Measurements from ENCODE around the gene PSMD5.

Gene PSMD5

DNA sequence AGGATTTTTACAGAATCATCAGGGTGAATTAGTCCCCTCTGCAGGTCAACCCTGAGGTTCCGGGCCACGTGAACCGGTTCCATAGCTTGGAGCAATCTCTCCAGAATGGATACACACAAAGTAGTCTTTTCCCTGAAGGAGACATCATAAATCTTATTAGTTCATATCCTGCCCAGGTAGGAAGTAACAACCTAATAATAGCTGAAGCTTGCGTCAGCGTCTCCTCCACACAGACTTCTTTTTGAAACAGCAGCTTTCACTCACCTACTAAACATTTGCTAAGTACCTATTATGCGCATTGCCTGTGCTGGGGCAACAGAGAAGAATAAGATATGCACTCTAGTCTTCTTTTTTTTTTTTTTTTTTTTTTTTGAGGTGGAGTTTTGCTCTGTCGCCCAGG, 9.4 kb downstream of the PSMD5 start:
- Histone ChIP-seq H3K9me3 (ENCODE audit: insufficient read depth, low read length, severe bottlenecking) (no peaks in the 10 kb centered on the region), H3K27ac (ENCODE audit: low read length) (no peak overlapping the region), H3K4me2 (ENCODE audit: insufficient read depth, low read length) (no peak overlapping the region), H3K27me3 (ENCODE audit: insufficient read depth, low read length, poor library complexity) (no peaks in the 10 kb centered on the region), H3K79me2 (ENCODE audit: insufficient read depth, low read length) (peaks cover 21% of the 10 kb centered on the region), H3K36me3 (ENCODE audit: insufficient read depth, low read length) (peaks cover 54% of the 10 kb centered on the region), H3K4me3 (ENCODE audit: low read depth in 1 of 2, low read length in 2 of 2) (no peak overlapping the region), H2AFZ (ENCODE audit: low read depth, low read length) (no peak overlapping the region), H3K4me1 (ENCODE audit: insufficient read depth, low read length) (no peaks in the 10 kb centered on the region), H4K20me1 (ENCODE audit: insufficient read depth, low read length) (no peaks in the 10 kb centered on the region), H3K9ac (ENCODE audit: low read depth, low read length) (no peak overlapping the region)
- TF ChIP-seq EZH2 (IDR thresholded peaks at IDR 0.05; ENCODE audit: borderline replicate concordance, low read depth, low read length, severe bottlenecking): no peak
- TF ChIP-seq, protein P1, sequence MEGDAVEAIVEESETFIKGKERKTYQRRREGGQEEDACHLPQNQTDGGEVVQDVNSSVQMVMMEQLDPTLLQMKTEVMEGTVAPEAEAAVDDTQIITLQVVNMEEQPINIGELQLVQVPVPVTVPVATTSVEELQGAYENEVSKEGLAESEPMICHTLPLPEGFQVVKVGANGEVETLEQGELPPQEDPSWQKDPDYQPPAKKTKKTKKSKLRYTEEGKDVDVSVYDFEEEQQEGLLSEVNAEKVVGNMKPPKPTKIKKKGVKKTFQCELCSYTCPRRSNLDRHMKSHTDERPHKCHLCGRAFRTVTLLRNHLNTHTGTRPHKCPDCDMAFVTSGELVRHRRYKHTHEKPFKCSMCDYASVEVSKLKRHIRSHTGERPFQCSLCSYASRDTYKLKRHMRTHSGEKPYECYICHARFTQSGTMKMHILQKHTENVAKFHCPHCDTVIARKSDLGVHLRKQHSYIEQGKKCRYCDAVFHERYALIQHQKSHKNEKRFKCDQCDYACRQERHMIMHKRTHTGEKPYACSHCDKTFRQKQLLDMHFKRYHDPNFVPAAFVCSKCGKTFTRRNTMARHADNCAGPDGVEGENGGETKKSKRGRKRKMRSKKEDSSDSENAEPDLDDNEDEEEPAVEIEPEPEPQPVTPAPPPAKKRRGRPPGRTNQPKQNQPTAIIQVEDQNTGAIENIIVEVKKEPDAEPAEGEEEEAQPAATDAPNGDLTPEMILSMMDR (IDR thresholded peaks at IDR 0.05; ENCODE audit: borderline replicate concordance, extremely low read depth, low read length, poor library complexity, severe bottlenecking): no peak
- DNase-seq: no peak
- ATAC-seq (ENCODE audit: insufficient read depth, low read depth): no peak

DNA sequence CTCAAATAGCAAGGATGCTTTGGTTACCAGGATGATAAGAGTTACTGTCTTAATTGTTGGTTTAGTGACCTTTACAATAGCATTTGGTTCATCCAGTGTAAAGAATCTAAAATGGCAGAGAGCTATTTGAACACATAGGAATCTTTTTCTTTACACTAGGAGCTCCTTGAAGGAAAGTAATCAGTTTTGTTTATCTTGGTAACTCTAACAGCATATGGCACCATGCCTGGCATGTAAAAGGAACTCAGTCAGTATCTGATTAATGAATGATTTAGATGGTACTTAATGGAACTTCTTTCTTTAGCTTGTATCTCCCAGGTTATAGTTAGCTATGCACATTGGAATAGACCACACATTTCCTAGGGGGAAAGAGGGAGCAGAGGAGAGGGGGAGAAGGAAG, 9.9 kb downstream of the PSMD5 start:
- Histone ChIP-seq H3K4me1 (ENCODE audit: insufficient read depth, low read length) (no peaks in the 10 kb centered on the region), H3K27ac (ENCODE audit: low read length) (no peak overlapping the region), H4K20me1 (ENCODE audit: insufficient read depth, low read length) (no peaks in the 10 kb centered on the region), H3K9me3 (ENCODE audit: insufficient read depth, low read length, severe bottlenecking) (no peaks in the 10 kb centered on the region), H3K4me3 (ENCODE audit: low read depth in 1 of 2, low read length in 2 of 2) (no peak overlapping the region), H3K27me3 (ENCODE audit: insufficient read depth, low read length, poor library complexity) (no peaks in the 10 kb centered on the region), H3K4me2 (ENCODE audit: insufficient read depth, low read length) (no peak overlapping the region), H3K79me2 (ENCODE audit: insufficient read depth, low read length) (peaks cover 16% of the 10 kb centered on the region), H3K36me3 (ENCODE audit: insufficient read depth, low read length) (peaks cover 55% of the 10 kb centered on the region), H3K9ac (ENCODE audit: low read depth, low read length) (no peak overlapping the region), H2AFZ (ENCODE audit: low read depth, low read length) (no peak overlapping the region)
- DNase-seq: no peak
- ATAC-seq (ENCODE audit: insufficient read depth, low read depth): no peak
- TF ChIP-seq EZH2 (IDR thresholded peaks at IDR 0.05; ENCODE audit: borderline replicate concordance, low read depth, low read length, severe bottlenecking): no peak
- TF ChIP-seq, protein P1 (IDR thresholded peaks at IDR 0.05; ENCODE audit: borderline replicate concordance, extremely low read depth, low read length, poor library complexity, severe bottlenecking): no peak

DNA sequence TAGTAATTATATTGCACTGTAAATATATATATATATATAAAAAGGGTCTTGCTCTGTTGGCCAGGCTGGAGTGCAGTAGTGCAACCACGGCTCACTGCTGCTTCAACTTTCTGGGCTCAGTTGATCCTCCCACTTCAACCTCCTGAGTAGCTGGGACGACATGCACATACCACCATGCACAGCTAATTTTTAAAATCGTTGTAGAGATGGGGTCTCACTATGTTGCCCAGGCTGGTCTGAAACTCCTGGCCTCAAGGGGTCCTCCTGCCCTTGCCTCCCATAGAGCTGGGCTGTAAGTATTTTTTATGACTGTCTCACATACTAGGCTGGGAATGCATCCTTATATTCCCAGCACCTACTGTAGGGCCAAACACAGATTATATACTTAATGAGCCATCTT, 11.9 kb downstream of the PSMD5 start:
- H3K4me1 ChIP-seq (ENCODE audit: insufficient read depth, low read length): no peaks in the 10 kb centered on the region
- no peaks in the 10 kb centered on the region for H3K27me3 ChIP-seq (ENCODE audit: insufficient read depth, low read length, poor library complexity)
- H3K36me3 ChIP-seq (ENCODE audit: insufficient read depth, low read length): peaks cover 63% of the 10 kb centered on the region
- H3K4me3 ChIP-seq (ENCODE audit: low read depth in 1 of 2, low read length in 2 of 2): no peak overlapping the region
- TF ChIP-seq, protein P1 (IDR thresholded peaks at IDR 0.05; ENCODE audit: borderline replicate concordance, extremely low read depth, low read length, poor library complexity, severe bottlenecking): no peak
- TF ChIP-seq EZH2 (IDR thresholded peaks at IDR 0.05; ENCODE audit: borderline replicate concordance, low read depth, low read length, severe bottlenecking): no peak
- no peak overlapping the region for H3K27ac ChIP-seq (ENCODE audit: low read length)
- no peak overlapping the region for H3K9ac ChIP-seq (ENCODE audit: low read depth, low read length)
- H3K4me2 ChIP-seq (ENCODE audit: insufficient read depth, low read length): no peak overlapping the region
- DNase-seq (no peak), ATAC-seq (ENCODE audit: insufficient read depth, low read depth) (no peak)
- H3K79me2 ChIP-seq (ENCODE audit: insufficient read depth, low read length): peaks cover 3% of the 10 kb centered on the region; the same call in 1 of the 2 replicates
- H4K20me1 ChIP-seq (ENCODE audit: insufficient read depth, low read length): no peaks in the 10 kb centered on the region
- no peak overlapping the region for H2AFZ ChIP-seq (ENCODE audit: low read depth, low read length)
- H3K9me3 ChIP-seq (ENCODE audit: insufficient read depth, low read length, severe bottlenecking): no peaks in the 10 kb centered on the region

DNA sequence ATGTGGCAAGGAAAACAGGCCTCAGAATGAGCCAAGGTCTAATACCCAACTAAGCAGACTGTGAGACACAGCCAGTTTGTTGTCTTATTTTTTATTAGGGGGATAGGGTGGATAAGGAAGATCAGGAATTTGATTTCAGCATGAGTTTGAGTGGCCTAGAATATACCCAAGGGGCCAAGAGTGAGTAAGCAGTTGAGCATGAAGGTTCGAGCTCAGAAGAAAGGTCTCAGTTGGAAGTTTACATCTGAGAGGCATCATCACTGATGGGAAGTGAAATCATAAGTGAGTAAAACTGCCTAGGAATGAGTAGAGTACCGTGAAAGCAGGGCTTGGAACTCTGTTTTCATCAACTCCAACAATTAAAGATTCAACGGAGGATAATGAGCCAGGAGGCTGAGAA, 12.6 kb downstream of the PSMD5 start:
- Histone ChIP-seq H3K9me3 (ENCODE audit: insufficient read depth, low read length, severe bottlenecking) (no peaks in the 10 kb centered on the region), H3K36me3 (ENCODE audit: insufficient read depth, low read length) (peaks cover 63% of the 10 kb centered on the region), H3K27me3 (ENCODE audit: insufficient read depth, low read length, poor library complexity) (no peaks in the 10 kb centered on the region), H4K20me1 (ENCODE audit: insufficient read depth, low read length) (no peaks in the 10 kb centered on the region), H3K4me1 (ENCODE audit: insufficient read depth, low read length) (no peaks in the 10 kb centered on the region), H3K27ac (ENCODE audit: low read length) (no peak overlapping the region), H3K4me3 (ENCODE audit: low read depth in 1 of 2, low read length in 2 of 2) (no peak overlapping the region), H2AFZ (ENCODE audit: low read depth, low read length) (no peak overlapping the region), H3K79me2 (ENCODE audit: insufficient read depth, low read length) (no peaks in the 10 kb centered on the region), H3K4me2 (ENCODE audit: insufficient read depth, low read length) (no peak overlapping the region), H3K9ac (ENCODE audit: low read depth, low read length) (no peak overlapping the region)
- ATAC-seq (ENCODE audit: insufficient read depth, low read depth): no peak
- DNase-seq: no peak
- TF ChIP-seq, protein P1 (IDR thresholded peaks at IDR 0.05; ENCODE audit: borderline replicate concordance, extremely low read depth, low read length, poor library complexity, severe bottlenecking): no peak
- no peak for TF ChIP-seq EZH2 (IDR thresholded peaks at IDR 0.05; ENCODE audit: borderline replicate concordance, low read depth, low read length, severe bottlenecking)
